GM21367 (cell line): ENCODE results near the gene ZC3H14.

Experiments
- ATAC-seq: cut with Tn5 transposase; IDR thresholded peaks from one replicate; pipeline ENCODE4 v1.9.1; 2021; ENCODE audit not compliant: unreplicated experiment

ZC3H14 gene

GRCh38 chr14:88599761-88600439, 37.1 kb downstream of the ZC3H14 start:
- peak; percentile 88 for ATAC-seq

- ATAC-seq = no peak
These were observed 41.4 kb downstream of the ZC3H14 start for GRCh38 chr14:88604212-88604611.

GRCh38 chr14:88605594-88605993, 42.8 kb downstream of the ZC3H14 start:
- ATAC-seq = no peak

- no peak for ATAC-seq
These were observed 45.0 kb downstream of the ZC3H14 start for GRCh38 chr14:88607829-88608228.

GRCh38 chr14:88611878-88612277, 49.0 kb downstream of the ZC3H14 start:
- ATAC-seq = no peak

- ATAC-seq = no peak
These were observed 50.1 kb downstream of the ZC3H14 start for GRCh38 chr14:88612981-88613380.

GRCh38 chr14:88613552-88614010, 50.7 kb downstream of the ZC3H14 start:
- no peak for ATAC-seq

GRCh38 chr14:88614218-88614907, 51.5 kb downstream of the ZC3H14 start:
- ATAC-seq = no peak

- no peak for ATAC-seq
These were observed 53.9 kb downstream of the ZC3H14 start for GRCh38 chr14:88616697-88617096.

GRCh38 chr14:88617479-88617878, 54.6 kb downstream of the ZC3H14 start:
- no peak for ATAC-seq

GRCh38 chr14:88618476-88618875, 55.6 kb downstream of the ZC3H14 start:
- ATAC-seq = no peak

- ATAC-seq = no peak
These were observed 58.3 kb downstream of the ZC3H14 start for GRCh38 chr14:88621100-88621499.

GRCh38 chr14:88625671-88626070, 62.8 kb downstream of the ZC3H14 start:
- ATAC-seq = no peak

GRCh38 chr14:88628033-88628432, 65.2 kb downstream of the ZC3H14 start:
- no peak for ATAC-seq

- no peak for ATAC-seq
These were observed 65.6 kb downstream of the ZC3H14 start for GRCh38 chr14:88628462-88628861.

- no peak for ATAC-seq
These were observed 67.7 kb downstream of the ZC3H14 start for GRCh38 chr14:88630565-88630964.

GRCh38 chr14:88631091-88631490, 68.3 kb downstream of the ZC3H14 start:
- ATAC-seq = no peak

GRCh38 chr14:88632512-88632911, 69.7 kb downstream of the ZC3H14 start:
- ATAC-seq = no peak

GRCh38 chr14:88639221-88639620, 76.4 kb downstream of the ZC3H14 start:
- no peak for ATAC-seq

- no peak for ATAC-seq
These were observed 97.2 kb downstream of the ZC3H14 start for GRCh38 chr14:88660056-88660455.

- ATAC-seq = peak; percentile 76
These were observed 104.9 kb downstream of the ZC3H14 start for GRCh38 chr14:88667555-88668273.
